Spleen (tissue), 11 donors: ENCODE data around the gene FBXO38. TPM values are rescaled to one million over a fixed set of nuclear protein-coding genes. Genes with fewer than 3 reads are reported as not detected.

Source experiments
- DNase-seq: peaks from one replicate; pipeline ENCODE4 v3.0.0-alpha.2; 2020
- H3K27ac ChIP-seq, 8 donors: fragments of 200-600 bp; sonication (generic) in 7 of 8; 1 replicate in 4 of 8; 2 replicates in 4 of 8; pipeline versions ENCODE4 v1.5.0 to v1.8.0; 2016 to 2021; ENCODE audit warnings: inconsistent platforms in 4 of 8, mild to moderate bottlenecking in 4 of 8, moderate library complexity in 1 of 8
- H3K27me3 ChIP-seq, 7 donors: fragments of 200-600 bp; sonication (generic) in 6 of 7; replicated peaks in 1 of 7; 1 replicate in 4 of 7; 2 replicates in 3 of 7; pipeline versions ENCODE4 v1.5.0 to v1.8.0; 2016 to 2021; ENCODE audit warnings: inconsistent platforms in 3 of 7, mild to moderate bottlenecking in 1 of 7
- H3K36me3 ChIP-seq, 6 donors: fragments of 200-600 bp; sonication (generic) in 5 of 6; 1 replicate in 4 of 6; 2 replicates in 2 of 6; pipeline versions ENCODE4 v1.5.0 to v1.8.0; 2016 to 2021; ENCODE audit warnings: inconsistent platforms in 2 of 6
- H3K4me1 ChIP-seq, 6 donors: fragments of 200-600 bp; sonication (generic) in 5 of 6; 1 replicate in 3 of 6; 2 replicates in 3 of 6; pipeline versions ENCODE4 v1.5.0 to v1.8.0; 2016 to 2021; ENCODE audit warnings: inconsistent platforms in 3 of 6
- H3K4me3 ChIP-seq, 8 donors: fragments of 200-600 bp; sonication (generic) in 7 of 8; 1 replicate in 4 of 8; 2 replicates in 4 of 8; pipeline versions ENCODE4 v1.5.0 to v1.8.0; 2016 to 2021; ENCODE audit warnings: inconsistent platforms in 4 of 8, mild to moderate bottlenecking in 4 of 8, moderate library complexity in 2 of 8
- H3K9me3 ChIP-seq, 8 donors: fragments of 200-600 bp; sonication (generic) in 7 of 8; 1 replicate in 4 of 8; 2 replicates in 4 of 8; pipeline versions ENCODE4 v1.5.0 to v1.8.0; 2016 to 2021; ENCODE audit warnings: inconsistent platforms in 4 of 8
- POLR2A ChIP-seq, 3 donors: fragments of 450-650 bp; IDR thresholded peaks; one replicate each; pipeline ENCODE4 v1.5.1; 2017; ENCODE audit warnings: antibody characterized with exemption in 3 of 3, mild to moderate bottlenecking in 1 of 3
- POLR2AphosphoS5 ChIP-seq, 3 donors: sonication (generic); formaldehyde crosslinking; IDR thresholded peaks; one replicate each; pipeline ENCODE4 v1.5.1; 2017; ENCODE audit warnings: antibody characterized with exemption in 3 of 3
- WGBS, 5 donors: extraction: QIAGEN DNeasy Blood & Tissue Kit in 3 of 5; methylation state at CpG; one replicate each; pipeline versions ENCODE4 v1.1.5 to v1.1.7; 2013 to 2018; 5-methylcytosine and 5-hydroxymethylcytosine counted together
- intact Hi-C: fragments of 100-400 bp; cut with DNase I; formaldehyde crosslinking; loops from one replicate; pipeline ENCODE4 v1.15.0; 2023; ENCODE audit warnings: low total_unique reads
- polyA plus RNA-seq, 3 donors: library from polyadenylated mRNA; stranded (reverse); fragments of 200-250 nt; gene quantifications; one replicate each; pipeline ENCODE4 v1.2.1, GENCODE V29; 2013
- total RNA-seq, 7 donors: library from RNA; depleted of rRNA in 3 of 7; stranded (reverse); fragments of >200 nt in 3 of 7; fragmentation: NEBNext Ultra II Directional in 4 of 7; extraction: Animal tissue kit (Norgen Biotek cat#: 25700) in 4 of 7; gene quantifications; one replicate each; pipeline versions ENCODE4 v1.1.0 to v1.2.1, GENCODE V29; 2016 to 2021
- TF ChIP-seq, protein P1 (sequence below), 11 experiments: fragments of 200-600 bp in 7 of 11; fragments of 450-650 bp in 4 of 11; sonication (generic) in 4 of 11; IDR thresholded peaks in 8 of 11; conservative IDR thresholded peaks in 3 of 11; 1 replicate in 7 of 11; 2 replicates in 4 of 11; pipeline versions ENCODE4 v1.4.0 to v1.8.0; 2016 to 2021; ENCODE audit warnings: antibody characterized with exemption in 11 of 11, inconsistent platforms in 4 of 11, mild to moderate bottlenecking in 1 of 11
- donor health status: healthy with polysubstance abuse.
- donor health status: DM: no; HTN: no; CAD: no; lungs with moderate emphysema.
- donor health status: DM: no; HTN: no; CAD: no.
- donor health status: Bipolar disorder and iron deficiency.
- donor health status: healthy.
- donor health status: DM: no; HTN: no; CAD: no.
- donor health status: DM: yes; HTN: yes; CAD: no.

FBXO38 gene
- total and polyA plus RNA-seq, 10 donors: 14.3 to 119 (median 66.3) TPM

DNA sequence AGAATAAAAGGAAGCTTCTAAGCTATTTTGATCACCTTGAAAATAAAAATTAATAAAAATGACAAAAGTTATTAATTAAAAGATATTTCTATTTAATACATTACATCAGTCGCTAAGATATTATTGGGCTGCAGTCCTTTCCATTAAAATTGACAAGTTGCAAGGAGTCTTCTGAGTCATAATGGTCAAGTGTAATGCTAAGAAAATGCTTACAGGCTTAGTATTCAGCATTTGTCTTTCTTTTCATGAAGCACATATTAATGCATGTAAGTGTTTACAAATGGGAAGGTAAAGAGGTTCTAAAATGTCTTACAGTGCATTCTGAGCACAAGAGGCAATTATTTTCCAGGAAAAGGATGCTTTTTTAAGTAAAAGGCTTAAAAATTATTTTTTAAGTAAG, 31.1 kb upstream of the FBXO38 start:
- H3K4me1 ChIP-seq: no peaks in the 10 kb centered on the region
- intact Hi-C loops: no loop called here
- TF ChIP-seq POLR2A (IDR thresholded peaks at IDR 0.05) (no peak), POLR2AphosphoS5 (IDR thresholded peaks at IDR 0.05) (no peak)
- TF ChIP-seq, protein P1, sequence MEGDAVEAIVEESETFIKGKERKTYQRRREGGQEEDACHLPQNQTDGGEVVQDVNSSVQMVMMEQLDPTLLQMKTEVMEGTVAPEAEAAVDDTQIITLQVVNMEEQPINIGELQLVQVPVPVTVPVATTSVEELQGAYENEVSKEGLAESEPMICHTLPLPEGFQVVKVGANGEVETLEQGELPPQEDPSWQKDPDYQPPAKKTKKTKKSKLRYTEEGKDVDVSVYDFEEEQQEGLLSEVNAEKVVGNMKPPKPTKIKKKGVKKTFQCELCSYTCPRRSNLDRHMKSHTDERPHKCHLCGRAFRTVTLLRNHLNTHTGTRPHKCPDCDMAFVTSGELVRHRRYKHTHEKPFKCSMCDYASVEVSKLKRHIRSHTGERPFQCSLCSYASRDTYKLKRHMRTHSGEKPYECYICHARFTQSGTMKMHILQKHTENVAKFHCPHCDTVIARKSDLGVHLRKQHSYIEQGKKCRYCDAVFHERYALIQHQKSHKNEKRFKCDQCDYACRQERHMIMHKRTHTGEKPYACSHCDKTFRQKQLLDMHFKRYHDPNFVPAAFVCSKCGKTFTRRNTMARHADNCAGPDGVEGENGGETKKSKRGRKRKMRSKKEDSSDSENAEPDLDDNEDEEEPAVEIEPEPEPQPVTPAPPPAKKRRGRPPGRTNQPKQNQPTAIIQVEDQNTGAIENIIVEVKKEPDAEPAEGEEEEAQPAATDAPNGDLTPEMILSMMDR (IDR thresholded peaks at IDR 0.05 in 8 of 11, conservative IDR thresholded peaks at IDR 0.05 in 3 of 11): no peak
- 58 to 96% (median 91%) methylated on average over 1 of the region's 1 CpG for WGBS, 5 donors
- H3K27me3 ChIP-seq: no peaks in the 10 kb centered on the region
- H3K27ac ChIP-seq: no peak overlapping the region
- no peaks in the 10 kb centered on the region for H3K9me3 ChIP-seq
- H3K36me3 ChIP-seq: peaks cover 0 to 5% (median 0%) of the 10 kb centered on the region in 6 donors
- H3K4me3 ChIP-seq: no peak overlapping the region
- no peak for DNase-seq

DNA sequence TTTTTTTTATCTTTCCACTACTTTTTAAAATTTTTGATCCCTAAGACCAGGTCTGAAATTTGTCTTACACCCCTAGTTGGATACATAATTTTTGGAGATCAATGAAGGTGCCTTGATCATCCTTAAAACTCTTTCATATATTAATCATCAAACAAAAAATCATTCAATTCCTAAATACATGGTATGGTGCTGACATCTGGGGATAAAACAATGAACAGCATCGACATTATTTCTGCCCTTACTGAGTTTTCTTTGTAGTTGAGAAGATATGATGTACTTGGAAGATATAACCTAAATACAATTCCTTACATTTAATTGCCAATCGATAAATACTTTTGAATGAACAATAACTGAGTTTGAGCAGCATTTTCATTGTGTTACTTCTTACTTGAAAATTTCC, 30.1 kb upstream of the FBXO38 start:
- no peak overlapping the region for H3K27ac ChIP-seq
- no peaks in the 10 kb centered on the region for H3K27me3 ChIP-seq
- no peak for DNase-seq
- H3K4me3 ChIP-seq: no peak overlapping the region
- 88 to 95% (median 93%) methylated on average over 2 of the region's 2 CpGs for WGBS, 5 donors
- peaks cover 0 to 5% (median 0%) of the 10 kb centered on the region in 6 donors for H3K36me3 ChIP-seq
- H3K9me3 ChIP-seq: no peaks in the 10 kb centered on the region
- no peaks in the 10 kb centered on the region for H3K4me1 ChIP-seq
- TF ChIP-seq, protein P1 (IDR thresholded peaks at IDR 0.05 in 8 of 11, conservative IDR thresholded peaks at IDR 0.05 in 3 of 11): no peak
- TF ChIP-seq POLR2AphosphoS5 (IDR thresholded peaks at IDR 0.05): no peak
- no peak for TF ChIP-seq POLR2A (IDR thresholded peaks at IDR 0.05)
- intact Hi-C loops: no loop called here

DNA sequence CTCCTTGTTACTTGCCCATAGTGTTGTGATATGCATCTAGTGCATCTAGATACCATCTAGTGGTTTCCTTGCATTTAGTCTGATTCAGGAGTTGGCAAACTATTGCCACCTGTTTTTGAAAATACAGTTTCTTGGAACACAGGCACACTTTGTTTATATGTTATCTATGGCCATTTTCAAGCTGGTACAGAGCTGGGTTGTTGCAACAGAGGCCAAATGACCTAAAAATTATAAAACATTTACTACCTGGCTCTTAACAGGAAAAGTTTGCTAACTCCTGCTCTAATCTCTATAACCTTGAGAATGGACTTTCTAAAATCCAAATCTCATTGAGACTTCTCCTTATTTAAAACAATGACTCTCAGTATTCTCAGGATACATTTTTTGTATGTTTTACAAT, 19.4 kb upstream of the FBXO38 start:
- Histone ChIP-seq H3K9me3 (peaks cover 0 to 19% (median 18%) of the 10 kb centered on the region in 8 donors), H3K36me3 (no peaks in the 10 kb centered on the region), H3K4me1 (no peaks in the 10 kb centered on the region), H3K4me3 (no peak overlapping the region), H3K27me3 (no peaks in the 10 kb centered on the region), H3K27ac (no peak overlapping the region)
- TF ChIP-seq POLR2AphosphoS5 (IDR thresholded peaks at IDR 0.05): no peak
- TF ChIP-seq POLR2A (IDR thresholded peaks at IDR 0.05): no peak
- TF ChIP-seq, protein P1 (IDR thresholded peaks at IDR 0.05 in 8 of 11, conservative IDR thresholded peaks at IDR 0.05 in 3 of 11): no peak
- DNase-seq: no peak
- intact Hi-C loops: no loop called here

DNA sequence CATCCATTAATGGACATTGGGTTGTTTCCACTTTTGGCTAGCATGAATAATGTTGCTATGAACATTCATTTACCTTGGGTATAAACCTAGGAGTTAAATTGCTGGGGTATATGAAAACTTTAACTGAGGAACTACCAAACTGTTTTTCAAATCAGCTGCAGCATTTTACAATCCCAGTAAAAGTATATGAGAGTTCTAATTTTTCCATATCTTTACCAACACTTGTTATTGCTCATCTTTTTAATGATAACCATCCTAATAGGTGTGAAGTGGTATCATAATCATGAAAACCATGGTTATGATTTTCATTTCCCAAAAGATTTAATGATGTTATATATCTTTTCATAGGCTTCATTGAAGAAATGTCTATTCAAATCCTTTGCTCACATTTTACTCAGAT, 15.5 kb upstream of the FBXO38 start:
- Histone ChIP-seq H3K27ac (no peak overlapping the region), H3K36me3 (no peaks in the 10 kb centered on the region), H3K9me3 (peaks cover 0 to 23% (median 18%) of the 10 kb centered on the region in 8 donors), H3K4me1 (no peaks in the 10 kb centered on the region), H3K27me3 (no peaks in the 10 kb centered on the region), H3K4me3 (no peak overlapping the region)
- TF ChIP-seq POLR2A (IDR thresholded peaks at IDR 0.05): no peak
- no peak for TF ChIP-seq POLR2AphosphoS5 (IDR thresholded peaks at IDR 0.05)
- no peak for DNase-seq
- intact Hi-C loops: no loop called here

DNA sequence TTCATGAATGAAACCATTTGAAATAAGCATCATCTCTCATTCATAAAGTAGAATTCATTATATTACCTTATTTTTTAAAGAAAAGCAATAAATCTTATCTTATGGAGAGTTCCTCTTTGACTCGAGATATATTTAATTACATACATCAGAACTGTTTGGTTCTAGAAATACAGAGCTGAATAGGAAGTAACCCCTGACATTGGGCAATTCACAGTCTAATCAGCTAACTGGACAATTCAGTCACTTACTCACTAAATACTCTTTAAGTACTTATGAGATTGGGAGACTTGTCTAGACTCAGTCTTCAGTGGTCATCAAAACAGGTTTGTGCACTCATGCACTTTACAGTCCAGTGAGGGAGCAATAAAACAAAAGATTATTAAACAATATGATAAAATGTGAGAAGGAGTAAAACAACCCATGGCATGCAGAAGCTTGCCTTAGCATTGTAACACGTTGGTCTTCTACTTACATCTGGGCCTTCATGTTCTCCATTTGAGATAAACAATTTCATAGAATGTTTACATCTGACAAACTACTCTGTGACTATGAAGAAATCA, 11.5 kb upstream of the FBXO38 start:
- TF ChIP-seq POLR2AphosphoS5 (IDR thresholded peaks at IDR 0.05) (no peak), POLR2A (IDR thresholded peaks at IDR 0.05) (no peak)
- TF ChIP-seq, protein P1 (IDR thresholded peaks at IDR 0.05 in 8 of 11, conservative IDR thresholded peaks at IDR 0.05 in 3 of 11): no peak
- intact Hi-C loops: no loop called here
- H3K4me3 ChIP-seq: no peak overlapping the region
- H3K4me1 ChIP-seq: no peaks in the 10 kb centered on the region
- no peaks in the 10 kb centered on the region for H3K27me3 ChIP-seq
- peaks cover 0 to 23% (median 18%) of the 10 kb centered on the region in 8 donors for H3K9me3 ChIP-seq
- peaks cover 0 to 5% (median 0%) of the 10 kb centered on the region in 6 donors for H3K36me3 ChIP-seq
- DNase-seq: no peak
- 52 to 65% (median 56%) methylated on average over 2 of the region's 2 CpGs for WGBS, 5 donors
- H3K27ac ChIP-seq: no peak overlapping the region
